Measurements from ENCODE around the gene MAPKAPK2. TPM values are rescaled to one million over a fixed set of nuclear protein-coding genes. Genes with fewer than 3 reads are reported as not detected.

Gene MAPKAPK2
- total RNA-seq, 6 donors from 2014 or later = 64.8 to 135 (median 84.3) TPM

DNA sequence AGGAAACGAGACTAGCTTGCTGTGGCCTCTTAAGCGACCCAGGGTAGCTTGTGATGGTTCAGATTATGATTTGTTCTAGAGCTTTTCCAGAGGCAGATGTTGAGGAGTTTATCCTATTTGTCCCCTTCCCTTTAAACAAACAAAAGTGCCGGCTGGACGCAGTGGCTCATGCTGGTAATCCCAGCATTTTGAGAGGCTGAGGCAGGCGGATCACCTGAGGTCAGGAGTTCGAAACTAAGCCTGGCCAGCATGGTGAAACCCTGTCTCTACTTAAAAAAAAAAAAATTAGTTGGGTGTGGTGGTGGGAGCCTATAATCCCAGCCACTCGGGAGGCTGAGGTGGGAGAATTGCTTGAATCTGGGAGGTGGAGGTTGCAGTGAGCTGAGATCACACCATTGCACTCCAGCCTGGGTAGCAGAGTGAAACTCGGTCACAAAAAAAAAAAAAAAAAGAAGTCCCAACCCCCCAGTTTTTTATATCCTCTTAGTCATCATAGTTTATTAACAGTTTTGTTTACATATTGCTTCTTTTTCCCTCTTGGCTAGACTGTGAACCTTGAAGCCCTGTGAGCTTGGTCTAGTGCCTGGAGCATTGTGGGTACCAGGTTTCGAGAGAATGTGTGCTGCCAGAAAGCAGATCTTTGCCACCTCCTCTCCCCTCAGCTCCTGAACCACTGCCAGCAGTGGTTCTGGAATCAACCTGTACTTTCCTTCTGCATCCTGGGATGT lies 29.8 kb downstream of the MAPKAPK2 start:
- 48 to 49% methylated on average over 9 of the region's 9 CpGs for WGBS, 2 donors
- no peaks in the 10 kb centered on the region for H3K9me3 ChIP-seq
- ATAC-seq (ENCODE audit: low FRiP score in 2 of 2) (peak; percentile 38 to 54), DNase-seq (no peak)
- H3K27me3 ChIP-seq = no peaks in the 10 kb centered on the region
- no peak overlapping the region for H3K4me3 ChIP-seq
- no peaks in the 10 kb centered on the region for H3K36me3 ChIP-seq
- TF ChIP-seq POLR2A (IDR thresholded peaks at IDR 0.05) = no peak
- TF ChIP-seq, protein P1, sequence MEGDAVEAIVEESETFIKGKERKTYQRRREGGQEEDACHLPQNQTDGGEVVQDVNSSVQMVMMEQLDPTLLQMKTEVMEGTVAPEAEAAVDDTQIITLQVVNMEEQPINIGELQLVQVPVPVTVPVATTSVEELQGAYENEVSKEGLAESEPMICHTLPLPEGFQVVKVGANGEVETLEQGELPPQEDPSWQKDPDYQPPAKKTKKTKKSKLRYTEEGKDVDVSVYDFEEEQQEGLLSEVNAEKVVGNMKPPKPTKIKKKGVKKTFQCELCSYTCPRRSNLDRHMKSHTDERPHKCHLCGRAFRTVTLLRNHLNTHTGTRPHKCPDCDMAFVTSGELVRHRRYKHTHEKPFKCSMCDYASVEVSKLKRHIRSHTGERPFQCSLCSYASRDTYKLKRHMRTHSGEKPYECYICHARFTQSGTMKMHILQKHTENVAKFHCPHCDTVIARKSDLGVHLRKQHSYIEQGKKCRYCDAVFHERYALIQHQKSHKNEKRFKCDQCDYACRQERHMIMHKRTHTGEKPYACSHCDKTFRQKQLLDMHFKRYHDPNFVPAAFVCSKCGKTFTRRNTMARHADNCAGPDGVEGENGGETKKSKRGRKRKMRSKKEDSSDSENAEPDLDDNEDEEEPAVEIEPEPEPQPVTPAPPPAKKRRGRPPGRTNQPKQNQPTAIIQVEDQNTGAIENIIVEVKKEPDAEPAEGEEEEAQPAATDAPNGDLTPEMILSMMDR (IDR thresholded peaks at IDR 0.05) = no peak
- TF ChIP-seq POLR2AphosphoS5 (IDR thresholded peaks at IDR 0.05) = no peak
- TF ChIP-seq EP300 (IDR thresholded peaks at IDR 0.05) = no peak
- H3K27ac ChIP-seq = peak overlapping the region in 2 of 4 donors; percentile 35 to 38
- peaks cover 51 to 67% (median 63%) of the 10 kb centered on the region in 4 donors for H3K4me1 ChIP-seq

DNA sequence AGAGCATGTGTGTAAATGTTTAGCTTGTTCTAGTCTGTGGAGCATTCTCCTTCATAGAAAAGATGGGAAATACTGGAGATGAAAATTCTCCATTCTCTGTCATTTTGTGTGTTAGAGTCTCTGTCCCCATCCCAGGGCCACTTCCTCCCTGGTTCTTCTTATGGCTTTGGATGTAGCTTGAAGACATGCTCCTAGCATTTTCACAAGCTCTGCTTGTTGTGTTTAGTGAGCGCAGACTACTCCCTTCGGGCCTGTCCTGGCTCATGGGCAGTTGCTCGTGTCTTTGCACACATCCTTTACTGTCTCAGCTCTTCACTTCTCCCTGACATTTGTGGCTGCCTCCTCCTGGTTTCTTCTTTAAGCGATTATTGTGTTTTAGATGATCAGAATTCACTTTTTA lies 30.4 kb downstream of the MAPKAPK2 start:
- 81 to 85% methylated on average over 4 of the region's 4 CpGs for WGBS, 2 donors
- peaks cover 47 to 67% (median 56%) of the 10 kb centered on the region in 4 donors for H3K4me1 ChIP-seq

DNA sequence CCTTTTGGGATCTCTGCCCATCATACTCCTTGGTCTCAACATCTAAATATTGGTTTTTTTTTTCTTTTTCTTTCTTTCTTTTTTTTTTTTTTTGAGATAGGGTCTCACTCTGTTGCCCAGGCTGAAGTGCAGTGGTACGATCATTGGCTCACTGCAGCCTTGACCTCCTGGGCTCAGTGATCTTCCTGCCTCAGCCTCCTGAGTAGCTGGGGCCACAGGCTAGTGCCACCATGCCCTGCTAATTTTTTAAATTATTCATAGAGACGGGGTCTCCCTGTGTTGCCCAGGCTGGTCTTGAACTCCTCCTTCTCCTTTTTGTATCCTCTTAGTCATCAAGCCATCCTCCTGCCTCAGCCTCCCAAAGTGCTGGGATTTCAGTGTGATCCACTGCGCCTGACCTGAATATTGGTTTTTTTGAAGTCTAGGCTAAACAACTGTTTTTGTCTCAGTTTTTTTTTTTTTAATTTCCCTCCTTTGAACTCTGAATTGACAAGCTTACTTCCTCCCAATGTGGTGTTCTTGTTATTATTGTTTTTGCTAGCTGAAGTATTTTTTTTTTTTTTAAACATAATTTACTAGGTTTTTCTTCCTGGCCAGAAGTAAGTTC lies 30.9 kb downstream of the MAPKAPK2 start:
- Histone ChIP-seq H3K27me3 (no peaks in the 10 kb centered on the region), H3K36me3 (no peaks in the 10 kb centered on the region), H3K4me1 (peaks cover 43 to 62% (median 53%) of the 10 kb centered on the region in 4 donors), H3K4me3 (no peak overlapping the region), H3K9me3 (no peaks in the 10 kb centered on the region), H3K27ac (peak overlapping the region in 2 of 4 donors; percentile 5 to 38)
- ATAC-seq (ENCODE audit: low FRiP score in 2 of 2) = no peak
- TF ChIP-seq, protein P1 (IDR thresholded peaks at IDR 0.05) = no peak
- no peak for TF ChIP-seq POLR2A (IDR thresholded peaks at IDR 0.05)
- no peak for TF ChIP-seq POLR2AphosphoS5 (IDR thresholded peaks at IDR 0.05)
- TF ChIP-seq EP300 (IDR thresholded peaks at IDR 0.05) = no peak
- peak in 1 of 2 donors; percentile 8 for DNase-seq
- 85 to 94% methylated on average over 3 of the region's 3 CpGs for WGBS, 2 donors

More for the DNA sequence above, 30.4 kb downstream of the MAPKAPK2 start:
- DNase-seq (no peak), ATAC-seq (ENCODE audit: low FRiP score in 2 of 2) (no peak)
- Histone ChIP-seq H3K27ac (peak overlapping the region in 2 of 4 donors; percentile 5 to 38), H3K36me3 (no peaks in the 10 kb centered on the region), H3K4me3 (no peak overlapping the region), H3K27me3 (no peaks in the 10 kb centered on the region), H3K9me3 (no peaks in the 10 kb centered on the region)
- TF ChIP-seq, protein P1 (IDR thresholded peaks at IDR 0.05) = no peak
- TF ChIP-seq POLR2AphosphoS5 (IDR thresholded peaks at IDR 0.05) (no peak), EP300 (IDR thresholded peaks at IDR 0.05) (no peak), POLR2A (IDR thresholded peaks at IDR 0.05) (no peak)

DNA sequence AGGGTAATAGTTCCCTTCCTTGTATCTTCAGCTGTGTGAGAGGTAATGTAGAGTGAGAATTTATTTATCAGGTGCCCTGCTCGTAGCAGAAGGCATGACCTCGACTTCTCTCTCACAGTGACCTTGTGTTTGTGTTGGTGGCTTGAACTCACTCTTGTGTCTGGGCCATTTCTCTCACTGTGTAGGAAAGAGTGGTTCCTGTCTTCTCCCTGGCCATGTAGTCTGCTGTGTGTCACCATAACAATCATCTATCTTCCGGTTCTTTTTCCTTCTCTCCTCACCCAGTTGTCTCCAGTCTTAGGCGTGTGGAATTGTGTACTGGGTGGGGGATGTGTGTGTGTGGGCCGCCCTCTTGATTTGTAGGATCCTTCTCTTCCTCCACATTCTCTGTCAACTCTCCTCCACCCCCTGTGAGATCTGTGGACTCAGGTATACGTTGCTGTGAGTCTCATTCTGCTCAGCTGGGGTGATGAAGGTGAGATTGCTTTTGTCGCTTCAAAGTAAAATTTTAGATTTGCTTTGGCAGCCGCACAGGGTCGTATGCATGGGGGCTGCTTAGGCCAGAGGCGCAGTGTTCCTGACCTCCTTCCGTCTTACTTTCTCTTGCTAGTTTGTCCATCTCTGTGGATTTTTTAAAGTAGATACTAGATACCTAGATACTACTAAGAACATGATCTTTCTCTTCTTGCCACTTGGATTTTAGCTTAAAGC lies 31.6 kb downstream of the MAPKAPK2 start:
- DNase-seq (peak in 1 of 2 donors; percentile 3), ATAC-seq (ENCODE audit: low FRiP score in 2 of 2) (no peak)
- H3K36me3 ChIP-seq = no peaks in the 10 kb centered on the region
- no peaks in the 10 kb centered on the region for H3K27me3 ChIP-seq
- H3K9me3 ChIP-seq = no peaks in the 10 kb centered on the region
- H3K4me3 ChIP-seq = no peak overlapping the region
- H3K4me1 ChIP-seq = peaks cover 50 to 62% (median 54%) of the 10 kb centered on the region in 4 donors
- peak overlapping the region in 3 of 4 donors; percentile 6 to 33 (median 20) for H3K27ac ChIP-seq
- WGBS, 2 donors = 79 to 82% methylated on average over 11 of the region's 11 CpGs
- TF ChIP-seq POLR2A (IDR thresholded peaks at IDR 0.05) = no peak
- TF ChIP-seq POLR2AphosphoS5 (IDR thresholded peaks at IDR 0.05) = no peak
- TF ChIP-seq, protein P1 (IDR thresholded peaks at IDR 0.05) = no peak

Data from upper lobe of left lung (tissue), 6 donors.